Prostate gland (tissue), 2 donors: ENCODE data around the gene MAP4.

Source experiments
- CTCF ChIP-seq, 4 experiments: fragments of 200-600 bp in 2 of 4; fragments of 450-650 bp in 2 of 4; sonication (generic) in 2 of 4; IDR thresholded peaks; 1 replicate in 3 of 4; 2 replicates in 1 of 4; pipeline ENCODE4 v1.5.1; 2016 to 2019; ENCODE audit warnings: antibody characterized with exemption in 4 of 4, mild to moderate bottlenecking in 2 of 4, moderate library complexity in 2 of 4
- POLR2A ChIP-seq: fragments of 450-650 bp; IDR thresholded peaks from one replicate; pipeline ENCODE4 v1.6.1; 2016; ENCODE audit warnings: antibody characterized with exemption, mild to moderate bottlenecking

- no peak for TF ChIP-seq CTCF (IDR thresholded peaks at IDR 0.05)
- TF ChIP-seq POLR2A, result no peak
Measured at GRCh38 chr3:47932421-47932820, 83.8 kb downstream of the MAP4 start.
